ENCODE results near the gene RNF112.

GRCh38 chr17:19404264-19404663, 6.8 kb upstream of the RNF112 start:
- TF ChIP-seq CTCF (IDR thresholded peaks at IDR 0.05) (no peak), POLR2A (IDR thresholded peaks at IDR 0.05) (no peak)

Data from testis (tissue), 2 donors.